ENCODE measurements around the gene CYTH3.

CYTH3 gene

DNA sequence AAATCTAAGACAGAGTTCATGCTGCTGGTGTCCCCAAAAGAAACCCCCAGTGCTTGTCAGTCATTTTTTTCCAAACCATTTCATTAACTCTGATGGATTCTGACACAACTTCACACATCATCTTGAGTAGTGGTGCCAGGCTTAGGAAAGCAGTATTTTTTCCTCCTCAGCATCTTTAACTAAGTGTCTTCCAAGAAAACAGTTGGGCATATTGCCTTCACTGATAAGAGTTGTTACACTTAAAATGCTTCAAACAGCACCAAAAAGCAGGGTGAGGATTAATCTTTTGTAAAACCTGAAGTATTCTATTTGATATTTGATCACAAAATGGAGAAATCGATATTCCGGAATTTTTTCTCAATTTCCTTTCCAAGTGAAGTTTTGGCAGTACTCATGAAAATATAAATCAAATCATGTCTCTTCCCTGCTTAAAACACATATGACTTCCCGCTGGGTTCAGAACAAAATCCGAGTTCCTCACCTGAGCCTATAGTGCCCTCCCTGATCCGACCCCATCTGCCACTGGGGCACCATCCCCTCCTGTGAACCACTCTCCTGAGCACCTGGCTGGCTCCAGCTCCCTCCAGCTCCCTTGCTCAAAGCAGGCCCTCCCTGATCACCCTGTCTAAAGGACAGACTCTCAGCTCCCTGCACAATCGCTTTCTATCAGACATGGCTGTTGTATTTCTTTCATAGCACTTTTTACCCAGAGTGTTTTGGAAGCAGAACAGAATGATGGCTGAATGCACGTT, 61.6 kb downstream of the CYTH3 start:
- Histone ChIP-seq H4K20me1 (ENCODE audit: low read depth, low read length) (no peaks in the 10 kb centered on the region), H3K4me2 (ENCODE audit: low read depth, low read length, poor library complexity, severe bottlenecking) (no peak overlapping the region), H3K27me3 (ENCODE audit: low read length) (no peaks in the 10 kb centered on the region), H3K36me3 (ENCODE audit: low read length) (no peaks in the 10 kb centered on the region), H3K9ac (ENCODE audit: low read length) (no peak overlapping the region), H3K79me2 (ENCODE audit: insufficient read depth, low read length) (no peaks in the 10 kb centered on the region), H3K9me2 (replicated peaks; ENCODE audit: insufficient read depth, low read length) (no peaks in the 10 kb centered on the region), H3K9me3 (ENCODE audit: insufficient read depth, low read length) (no peaks in the 10 kb centered on the region), H3K27ac (ENCODE audit: low read depth, low read length) (no peak overlapping the region), H2AFZ (ENCODE audit: low read depth, low read length, severe bottlenecking) (no peak overlapping the region), H3F3A (ENCODE audit: insufficient read depth) (no peaks in the 10 kb centered on the region), H3K4me3 (ENCODE audit: insufficient read depth, low read length, poor library complexity, severe bottlenecking) (no peak overlapping the region)
- TF ChIP-seq, protein P1, sequence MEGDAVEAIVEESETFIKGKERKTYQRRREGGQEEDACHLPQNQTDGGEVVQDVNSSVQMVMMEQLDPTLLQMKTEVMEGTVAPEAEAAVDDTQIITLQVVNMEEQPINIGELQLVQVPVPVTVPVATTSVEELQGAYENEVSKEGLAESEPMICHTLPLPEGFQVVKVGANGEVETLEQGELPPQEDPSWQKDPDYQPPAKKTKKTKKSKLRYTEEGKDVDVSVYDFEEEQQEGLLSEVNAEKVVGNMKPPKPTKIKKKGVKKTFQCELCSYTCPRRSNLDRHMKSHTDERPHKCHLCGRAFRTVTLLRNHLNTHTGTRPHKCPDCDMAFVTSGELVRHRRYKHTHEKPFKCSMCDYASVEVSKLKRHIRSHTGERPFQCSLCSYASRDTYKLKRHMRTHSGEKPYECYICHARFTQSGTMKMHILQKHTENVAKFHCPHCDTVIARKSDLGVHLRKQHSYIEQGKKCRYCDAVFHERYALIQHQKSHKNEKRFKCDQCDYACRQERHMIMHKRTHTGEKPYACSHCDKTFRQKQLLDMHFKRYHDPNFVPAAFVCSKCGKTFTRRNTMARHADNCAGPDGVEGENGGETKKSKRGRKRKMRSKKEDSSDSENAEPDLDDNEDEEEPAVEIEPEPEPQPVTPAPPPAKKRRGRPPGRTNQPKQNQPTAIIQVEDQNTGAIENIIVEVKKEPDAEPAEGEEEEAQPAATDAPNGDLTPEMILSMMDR (IDR thresholded peaks at IDR 0.05; ENCODE audit: insufficient read depth, low read length, poor library complexity, severe bottlenecking): no peak
- no peak for TF ChIP-seq EZH2phosphoT487 (conservative IDR thresholded peaks at IDR 0.05; ENCODE audit: low read length)

DNA sequence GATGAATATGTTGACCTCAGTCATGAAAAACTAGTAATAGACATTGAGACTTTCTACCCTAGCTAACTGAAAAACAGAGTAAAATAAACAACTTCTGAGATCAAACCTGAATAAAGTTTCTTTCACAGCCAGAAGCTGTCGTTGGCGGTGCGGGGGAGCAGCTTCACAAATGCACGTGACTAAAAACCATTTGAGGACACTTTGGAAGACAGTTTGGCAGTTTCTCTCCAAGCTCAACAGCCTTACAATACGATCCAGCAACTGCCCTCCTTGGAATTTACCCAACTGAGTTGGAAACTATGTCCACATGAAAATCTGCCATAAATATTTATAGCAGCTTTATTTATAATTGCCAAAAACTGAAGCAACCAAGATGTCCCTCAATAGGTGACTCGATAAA, 63.1 kb downstream of the CYTH3 start:
- H3K79me2 ChIP-seq (ENCODE audit: insufficient read depth, low read length): no peaks in the 10 kb centered on the region
- no peak overlapping the region for H3K4me2 ChIP-seq (ENCODE audit: low read depth, low read length, poor library complexity, severe bottlenecking)
- no peak for TF ChIP-seq EZH2phosphoT487 (conservative IDR thresholded peaks at IDR 0.05; ENCODE audit: low read length)
- TF ChIP-seq, protein P1 (IDR thresholded peaks at IDR 0.05; ENCODE audit: insufficient read depth, low read length, poor library complexity, severe bottlenecking): no peak
- no peaks in the 10 kb centered on the region for H4K20me1 ChIP-seq (ENCODE audit: low read depth, low read length)
- no peaks in the 10 kb centered on the region for H3K9me2 ChIP-seq (replicated peaks; ENCODE audit: insufficient read depth, low read length)
- H2AFZ ChIP-seq (ENCODE audit: low read depth, low read length, severe bottlenecking): no peak overlapping the region
- H3K4me3 ChIP-seq (ENCODE audit: insufficient read depth, low read length, poor library complexity, severe bottlenecking): no peak overlapping the region
- H3F3A ChIP-seq (ENCODE audit: insufficient read depth): no peaks in the 10 kb centered on the region
- H3K27ac ChIP-seq (ENCODE audit: low read depth, low read length): no peak overlapping the region
- no peaks in the 10 kb centered on the region for H3K9me3 ChIP-seq (ENCODE audit: insufficient read depth, low read length)
- H3K36me3 ChIP-seq (ENCODE audit: low read length): no peaks in the 10 kb centered on the region
- no peak overlapping the region for H3K9ac ChIP-seq (ENCODE audit: low read length)
- H3K27me3 ChIP-seq (ENCODE audit: low read length): no peaks in the 10 kb centered on the region

DNA sequence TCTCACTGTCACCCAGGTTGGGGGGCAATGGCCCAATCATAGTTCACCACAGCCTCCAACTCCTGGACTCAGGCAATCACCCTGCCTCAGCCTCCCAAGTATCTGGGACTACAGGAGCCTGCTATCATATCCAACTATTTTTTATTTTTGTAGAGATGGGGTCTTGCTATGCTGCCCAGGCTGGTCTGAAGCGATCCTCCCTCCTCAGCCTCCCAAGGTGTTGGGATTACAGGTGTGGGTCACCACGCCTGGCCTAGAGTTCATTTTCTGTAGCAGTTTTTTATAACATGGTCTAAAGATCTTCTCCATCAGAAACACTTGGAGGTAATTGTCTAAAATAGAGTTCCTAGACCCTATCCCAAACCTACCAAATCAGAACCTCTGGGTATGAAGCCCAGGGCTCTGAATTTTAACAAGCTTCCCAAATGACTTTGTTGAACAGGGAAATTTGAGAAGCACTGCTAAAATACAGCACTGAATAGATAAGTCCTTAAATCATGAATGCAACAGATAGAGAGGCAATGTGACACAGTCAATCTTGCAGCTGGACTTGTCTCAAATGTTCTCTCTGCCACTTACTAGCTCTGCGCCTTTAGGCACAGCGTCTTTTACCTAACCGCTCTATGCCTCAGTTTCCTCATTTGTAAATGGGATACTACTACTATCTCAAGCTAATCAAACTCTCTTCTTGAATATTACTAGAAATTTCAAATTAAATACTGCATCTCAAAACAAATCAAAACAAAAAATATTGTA, 63.7 kb downstream of the CYTH3 start:
- H3K27me3 ChIP-seq (ENCODE audit: low read length): no peaks in the 10 kb centered on the region
- no peaks in the 10 kb centered on the region for H3K9me2 ChIP-seq (replicated peaks; ENCODE audit: insufficient read depth, low read length)
- H3K9me3 ChIP-seq (ENCODE audit: insufficient read depth, low read length): no peaks in the 10 kb centered on the region
- no peaks in the 10 kb centered on the region for H3K79me2 ChIP-seq (ENCODE audit: insufficient read depth, low read length)
- no peaks in the 10 kb centered on the region for H3K36me3 ChIP-seq (ENCODE audit: low read length)
- no peak overlapping the region for H2AFZ ChIP-seq (ENCODE audit: low read depth, low read length, severe bottlenecking)
- TF ChIP-seq EZH2phosphoT487 (conservative IDR thresholded peaks at IDR 0.05; ENCODE audit: low read length): no peak
- TF ChIP-seq, protein P1 (IDR thresholded peaks at IDR 0.05; ENCODE audit: insufficient read depth, low read length, poor library complexity, severe bottlenecking): no peak
- no peaks in the 10 kb centered on the region for H4K20me1 ChIP-seq (ENCODE audit: low read depth, low read length)
- no peak overlapping the region for H3K9ac ChIP-seq (ENCODE audit: low read length)
- H3K4me3 ChIP-seq (ENCODE audit: insufficient read depth, low read length, poor library complexity, severe bottlenecking): no peak overlapping the region
- no peak overlapping the region for H3K27ac ChIP-seq (ENCODE audit: low read depth, low read length)
- H3F3A ChIP-seq (ENCODE audit: insufficient read depth): no peaks in the 10 kb centered on the region
- H3K4me2 ChIP-seq (ENCODE audit: low read depth, low read length, poor library complexity, severe bottlenecking): no peak overlapping the region

Measured in SU-DHL-6 (cell line).